Fibroblast of lung (primary cell): ENCODE measurements around the gene NRXN2. TPM values are rescaled to one million over a fixed set of nuclear protein-coding genes. Genes with fewer than 3 reads are reported as not detected.

Experiments
- DNase-seq, 2 donors: peaks; one replicate each; pipeline versions ENCODE4 v3.0.0 to v3.0.0-alpha.2; 2010; ENCODE audit warnings: low read depth in 2 of 2
- H2AFZ ChIP-seq: 2 replicates; pipeline ENCODE4 v1.5.1; 2012; ENCODE audit warnings: low read length, control low read depth, inconsistent platforms
- H3K27ac ChIP-seq: 2 replicates; pipeline ENCODE4 v1.5.1; 2011; ENCODE audit warnings: low read length, control low read depth; ENCODE audit not compliant: insufficient read depth
- H3K27me3 ChIP-seq: 2 replicates; pipeline ENCODE4 v1.5.1; 2011; ENCODE audit warnings: mild to moderate bottlenecking, low read length; ENCODE audit not compliant: control insufficient read depth, insufficient read depth
- H3K36me3 ChIP-seq: 2 replicates; pipeline ENCODE4 v1.5.1; 2011; ENCODE audit warnings: low read length; ENCODE audit not compliant: control insufficient read depth, insufficient read depth
- H3K4me1 ChIP-seq: 2 replicates; pipeline ENCODE4 v1.5.1; 2011; ENCODE audit warnings: low read length; ENCODE audit not compliant: control insufficient read depth, insufficient read depth; ENCODE audit errors: extremely low read depth
- H3K4me2 ChIP-seq: 2 replicates; pipeline ENCODE4 v1.5.1; 2011; ENCODE audit warnings: low read length, control low read depth; ENCODE audit not compliant: insufficient read depth; ENCODE audit errors: extremely low read depth
- H3K4me3 ChIP-seq, 4 experiments: fragments of 200-600 bp in 1 of 4; sonication (generic) in 1 of 4; replicated peaks in 1 of 4; 2 replicates each; pipeline ENCODE4 v1.5.1; 2011 to 2016; ENCODE audit warnings: low read length in 4 of 4, low read depth in 3 of 4, mild to moderate bottlenecking in 3 of 4, control low read depth in 2 of 4, inconsistent platforms in 1 of 4, mixed read lengths in 1 of 4; ENCODE audit not compliant: insufficient read depth in 1 of 4; ENCODE audit errors: control extremely low read depth in 1 of 4
- H3K79me2 ChIP-seq: 2 replicates; pipeline ENCODE4 v1.5.1; 2012; ENCODE audit warnings: mild to moderate bottlenecking, low read length, inconsistent platforms; ENCODE audit not compliant: control insufficient read depth, insufficient read depth
- H3K9ac ChIP-seq: 2 replicates; pipeline ENCODE4 v1.5.1; 2011; ENCODE audit warnings: mild to moderate bottlenecking, low read length, control low read depth; ENCODE audit not compliant: insufficient read depth
- H3K9me3 ChIP-seq: 2 replicates; pipeline ENCODE4 v1.5.1; 2012; ENCODE audit warnings: low read depth, low read length; ENCODE audit not compliant: control insufficient read depth, insufficient read depth
- H4K20me1 ChIP-seq: 2 replicates; pipeline ENCODE4 v1.5.1; 2011; ENCODE audit warnings: low read length; ENCODE audit not compliant: control insufficient read depth, insufficient read depth; ENCODE audit errors: extremely low read depth
- CTCF ChIP-seq, 2 donors: IDR thresholded peaks in 1 of 2; conservative IDR thresholded peaks in 1 of 2; 1 replicate in 1 of 2; 2 replicates in 1 of 2; pipeline ENCODE4 v1.5.1; 2011 to 2012; ENCODE audit warnings: low read length in 2 of 2, control low read depth in 1 of 2, inconsistent platforms in 1 of 2, low read depth in 1 of 2, mild to moderate bottlenecking in 1 of 2
- EZH2 ChIP-seq: IDR thresholded peaks from 2 replicates; pipeline ENCODE4 v1.5.1; 2012; ENCODE audit warnings: low read length, control low read depth, mild to moderate bottlenecking; ENCODE audit errors: missing control alignments
- polyA plus RNA-seq, 2 donors: library from polyadenylated mRNA; depleted of rRNA in 1 of 2; stranded (reverse) in 1 of 2; unstranded in 1 of 2; fragments of >200 nt; gene quantifications; 2 replicates each; pipeline ENCODE4 v1.2.1, GENCODE V29; 2011 to 2012; ENCODE audit warnings: missing spikeins in 1 of 2
- total RNA-seq: library from RNA; depleted of rRNA; stranded (reverse); fragments of >200 nt; gene quantifications from 2 replicates; pipeline ENCODE4 v1.2.1, GENCODE V29; 2014

NRXN2 gene
- total and polyA plus RNA-seq, 2 donors (not counting 1 experiment from before 2014, with no cell fraction given): under 0.01 to 0.75 TPM

- no peaks in the 10 kb centered on the region for H3K9me3 ChIP-seq
- no peak for DNase-seq
- H3K4me1 ChIP-seq: peaks cover 11% of the 10 kb centered on the region
- no peak overlapping the region for H3K4me3 ChIP-seq
- no peaks in the 10 kb centered on the region for H3K79me2 ChIP-seq
- peaks cover 3% of the 10 kb centered on the region for H3K27me3 ChIP-seq
- no peak overlapping the region for H3K9ac ChIP-seq
- no peak overlapping the region for H2AFZ ChIP-seq
- H3K27ac ChIP-seq: no peak overlapping the region
- H4K20me1 ChIP-seq: no peaks in the 10 kb centered on the region
- no peak overlapping the region for H3K4me2 ChIP-seq
- no peaks in the 10 kb centered on the region for H3K36me3 ChIP-seq
- TF ChIP-seq EZH2 (no peak), CTCF (conservative IDR thresholded peaks at IDR 0.05 in 1 of 2, IDR thresholded peaks at IDR 0.05 in 1 of 2; ENCODE audit: low read depth in 1 of 2, low read length in 2 of 2) (no peak)
These were observed 67.9 kb downstream of the NRXN2 start for GRCh38 chr11:64654958-64655541.

GRCh38 chr11:64654439-64654838 is 68.6 kb downstream of the NRXN2 start:
- no peak overlapping the region for H3K9ac ChIP-seq
- no peaks in the 10 kb centered on the region for H3K79me2 ChIP-seq
- TF ChIP-seq EZH2 (no peak), CTCF (conservative IDR thresholded peaks at IDR 0.05 in 1 of 2, IDR thresholded peaks at IDR 0.05 in 1 of 2; ENCODE audit: low read depth in 1 of 2, low read length in 2 of 2) (no peak)
- peaks cover 3% of the 10 kb centered on the region for H3K27me3 ChIP-seq
- no peaks in the 10 kb centered on the region for H3K9me3 ChIP-seq
- DNase-seq: no peak
- no peak overlapping the region for H3K4me2 ChIP-seq
- H2AFZ ChIP-seq: no peak overlapping the region
- H3K4me3 ChIP-seq: no peak overlapping the region
- no peaks in the 10 kb centered on the region for H3K36me3 ChIP-seq
- no peaks in the 10 kb centered on the region for H4K20me1 ChIP-seq
- H3K4me1 ChIP-seq: peaks cover 5% of the 10 kb centered on the region
- no peak overlapping the region for H3K27ac ChIP-seq

GRCh38 chr11:64653388-64653973 is 69.5 kb downstream of the NRXN2 start:
- Histone ChIP-seq H3K9me3 (no peaks in the 10 kb centered on the region), H3K4me2 (no peak overlapping the region), H3K27ac (no peak overlapping the region), H3K4me1 (no peaks in the 10 kb centered on the region), H3K36me3 (no peaks in the 10 kb centered on the region), H3K4me3 (no peak overlapping the region), H3K79me2 (no peaks in the 10 kb centered on the region), H3K27me3 (peaks cover 6% of the 10 kb centered on the region), H2AFZ (no peak overlapping the region), H3K9ac (no peak overlapping the region), H4K20me1 (no peaks in the 10 kb centered on the region)
- no peak for TF ChIP-seq EZH2
- no peak for TF ChIP-seq CTCF (conservative IDR thresholded peaks at IDR 0.05 in 1 of 2, IDR thresholded peaks at IDR 0.05 in 1 of 2; ENCODE audit: low read depth in 1 of 2, low read length in 2 of 2)
- no peak for DNase-seq
